Colonic mucosa (tissue), 4 donors: ENCODE results near the gene APOL1. TPM values are rescaled to one million over a fixed set of nuclear protein-coding genes. Genes with fewer than 3 reads are reported as not detected.
A peak's percentile ranks its signal among the peaks of the same experiment; 100 is the strongest.
"Not testable (repeated sequence)": the region's sequence is repeated elsewhere in the genome, so short reads cannot be mapped to it uniquely, and the experiment has no call there.

Experiments used
- DNase-seq: peaks from one replicate; pipeline ENCODE4 v3.0.0-alpha.2; 2020
- H3K27ac ChIP-seq: fragments of 200-600 bp; one replicate; pipeline ENCODE4 v1.8.0; 2021
- H3K27me3 ChIP-seq: fragments of 200-600 bp; one replicate; pipeline ENCODE4 v1.8.0; 2021
- H3K36me3 ChIP-seq: fragments of 200-600 bp; one replicate; pipeline ENCODE4 v1.8.0; 2021
- H3K4me1 ChIP-seq: fragments of 200-600 bp; one replicate; pipeline ENCODE4 v1.8.0; 2021; ENCODE audit warnings: mild to moderate bottlenecking
- H3K4me3 ChIP-seq: fragments of 200-600 bp; one replicate; pipeline ENCODE4 v1.8.0; 2021
- H3K9ac ChIP-seq, 2 donors: one replicate each; pipeline ENCODE4 v1.7.0; 2013; ENCODE audit warnings: control low read depth in 2 of 2, low read depth in 2 of 2, low read length in 2 of 2
- H3K9me3 ChIP-seq: fragments of 200-600 bp; one replicate; pipeline ENCODE4 v1.8.0; 2021
- CTCF ChIP-seq: fragments of 200-600 bp; IDR thresholded peaks from one replicate; pipeline ENCODE4 v1.8.0; 2022; ENCODE audit warnings: antibody characterized with exemption, mild to moderate bottlenecking
- intact Hi-C: fragments of 100-400 bp; cut with DNase I; formaldehyde crosslinking; loops from one replicate; pipeline ENCODE4 v1.14.1; 2022
- total RNA-seq, 2 donors: library from RNA; stranded (reverse); fragmentation: NEBNext Ultra II Directional in 1 of 2; extraction: Animal tissue kit (Norgen Biotek cat#: 25700) in 1 of 2; gene quantifications; one replicate each; pipeline ENCODE4 v1.2.1, GENCODE V29; 2021
- donor health status: healthy.
- donor health status: DM: no; HTN: no; CAD: no.
- donor health status: DM: no; HTN: no; CAD: no.

APOL1 gene
- total RNA-seq, 2 donors from 2014 or later: 14.7 to 34.6 TPM

- H3K9me3 ChIP-seq: no peaks in the 10 kb centered on the region
- H3K36me3 ChIP-seq: no peaks in the 10 kb centered on the region
- intact Hi-C loops: no loop called here
- no peak overlapping the region for H3K4me3 ChIP-seq
- no peak overlapping the region for H3K27ac ChIP-seq
- no peaks in the 10 kb centered on the region for H3K27me3 ChIP-seq
- DNase-seq: no peak
- H3K9ac ChIP-seq: no peak overlapping the region
- no peaks in the 10 kb centered on the region for H3K4me1 ChIP-seq
- TF ChIP-seq CTCF: no peak
Measured at GRCh38 chr22:36244522-36245391, 8.2 kb upstream of the APOL1 start.

GRCh38 chr22:36245805-36246356 lies 7.1 kb upstream of the APOL1 start:
- no peak for DNase-seq
- Histone ChIP-seq H3K9ac (no peak overlapping the region), H3K27me3 (no peaks in the 10 kb centered on the region), H3K4me3 (no peak overlapping the region), H3K36me3 (no peaks in the 10 kb centered on the region), H3K4me1 (no peaks in the 10 kb centered on the region), H3K9me3 (no peaks in the 10 kb centered on the region), H3K27ac (no peak overlapping the region)
- intact Hi-C loops: no loop called here
- no peak for TF ChIP-seq CTCF

GRCh38 chr22:36246718-36247117 lies 6.2 kb upstream of the APOL1 start:
- intact Hi-C loops: no loop called here
- TF ChIP-seq CTCF: no peak
- no peaks in the 10 kb centered on the region for H3K36me3 ChIP-seq
- H3K9ac ChIP-seq: no peak overlapping the region
- DNase-seq: no peak
- no peaks in the 10 kb centered on the region for H3K9me3 ChIP-seq
- no peaks in the 10 kb centered on the region for H3K27me3 ChIP-seq
- H3K4me3 ChIP-seq: no peak overlapping the region
- H3K4me1 ChIP-seq: no peaks in the 10 kb centered on the region
- H3K27ac ChIP-seq: no peak overlapping the region

GRCh38 chr22:36247955-36248354 lies 5.0 kb upstream of the APOL1 start:
- no peak overlapping the region for H3K9ac ChIP-seq
- DNase-seq: no peak
- H3K9me3 ChIP-seq: no peaks in the 10 kb centered on the region
- TF ChIP-seq CTCF: no peak
- H3K4me1 ChIP-seq: peaks cover 3% of the 10 kb centered on the region
- H3K4me3 ChIP-seq: no peak overlapping the region
- no peak overlapping the region for H3K27ac ChIP-seq
- H3K36me3 ChIP-seq: no peaks in the 10 kb centered on the region
- H3K27me3 ChIP-seq: no peaks in the 10 kb centered on the region
- intact Hi-C loops: no loop called here

GRCh38 chr22:36249160-36249559 lies 3.8 kb upstream of the APOL1 start:
- Histone ChIP-seq H3K9ac (no peak overlapping the region), H3K27me3 (no peaks in the 10 kb centered on the region), H3K4me1 (peaks cover 3% of the 10 kb centered on the region), H3K36me3 (no peaks in the 10 kb centered on the region), H3K9me3 (no peaks in the 10 kb centered on the region), H3K4me3 (no peak overlapping the region), H3K27ac (no peak overlapping the region)
- no peak for TF ChIP-seq CTCF
- intact Hi-C loops: no loop called here
- DNase-seq: no peak

GRCh38 chr22:36250292-36250960 lies 2.5 kb upstream of the APOL1 start:
- H3K36me3 ChIP-seq, intact Hi-C loops, DNase-seq, H3K9ac ChIP-seq, H3K27ac ChIP-seq, H3K4me3 ChIP-seq, H3K9me3 ChIP-seq, H3K4me1 ChIP-seq, H3K27me3 ChIP-seq: not testable (repeated sequence)

GRCh38 chr22:36251979-36252608 lies 839 bp upstream of the APOL1 start:
- intact Hi-C loops, H3K36me3 ChIP-seq, H3K9me3 ChIP-seq, H3K27ac ChIP-seq, H3K4me1 ChIP-seq, DNase-seq, H3K9ac ChIP-seq, H3K27me3 ChIP-seq: not testable (repeated sequence)
- peak overlapping the region; percentile 49 for H3K4me3 ChIP-seq
